ENCODE measurements around the gene LMF2. TPM values are rescaled to one million over a fixed set of nuclear protein-coding genes. Genes with fewer than 3 reads are reported as not detected.

LMF2 gene
- total RNA-seq, 6 experiments from 2014 or later: 110 to 133 (median 118) TPM

GRCh38 chr22:50523806-50524675 is 16.5 kb upstream of the LMF2 start:
- no peak for TF ChIP-seq CTCF (IDR thresholded peaks at IDR 0.05)
- DNase-seq: no peak
- H3K36me3 Mint-ChIP-seq (ENCODE audit: low read depth): peaks cover 14% of the 10 kb centered on the region
- H3K4me1 Mint-ChIP-seq (ENCODE audit: low read depth): peaks cover 19% of the 10 kb centered on the region
- peak overlapping the region; percentile 94 for H3K4me3 Mint-ChIP-seq
- peaks cover 5% of the 10 kb centered on the region for H3K27me3 Mint-ChIP-seq (ENCODE audit: insufficient read depth)
- peak overlapping the region; percentile 74 for H3K27ac Mint-ChIP-seq
- no peaks in the 10 kb centered on the region for H3K9me3 Mint-ChIP-seq

GRCh38 chr22:50523458-50523805 is 15.9 kb upstream of the LMF2 start:
- no peak for TF ChIP-seq CTCF (IDR thresholded peaks at IDR 0.05)
- Mint-ChIP-seq H3K27ac (no peak overlapping the region; the same call in 1 of the 2 replicates), H3K9me3 (no peaks in the 10 kb centered on the region), H3K4me3 (0 out of 2 replicates have a peak overlapping the region, but pooled peaks have one; percentile 26), H3K27me3 (ENCODE audit: insufficient read depth) (peaks cover 2% of the 10 kb centered on the region; the same call in 1 of the 2 replicates), H3K4me1 (ENCODE audit: low read depth) (peaks cover 19% of the 10 kb centered on the region), H3K36me3 (ENCODE audit: low read depth) (peaks cover 14% of the 10 kb centered on the region)
- DNase-seq: no peak

- no peak for DNase-seq
- no peak overlapping the region; the same call in 1 of the 2 replicates for H3K27ac Mint-ChIP-seq
- 0 out of 2 replicates have a peak overlapping the region, but pooled peaks have one; percentile 26 for H3K4me3 Mint-ChIP-seq
- H3K4me1 Mint-ChIP-seq (ENCODE audit: low read depth): peaks cover 19% of the 10 kb centered on the region
- no peaks in the 10 kb centered on the region for H3K9me3 Mint-ChIP-seq
- H3K27me3 Mint-ChIP-seq (ENCODE audit: insufficient read depth): peaks cover 2% of the 10 kb centered on the region; the same call in 1 of the 2 replicates
- H3K36me3 Mint-ChIP-seq (ENCODE audit: low read depth): peaks cover 14% of the 10 kb centered on the region
- TF ChIP-seq CTCF (IDR thresholded peaks at IDR 0.05): no peak
Measured at GRCh38 chr22:50522806-50523438, 15.4 kb upstream of the LMF2 start.

GRCh38 chr22:50522208-50522805 is 14.8 kb upstream of the LMF2 start:
- Mint-ChIP-seq H3K9me3 (no peaks in the 10 kb centered on the region), H3K4me3 (no peak overlapping the region), H3K36me3 (ENCODE audit: low read depth) (peaks cover 14% of the 10 kb centered on the region), H3K27me3 (ENCODE audit: insufficient read depth) (peaks cover 2% of the 10 kb centered on the region; the same call in 1 of the 2 replicates), H3K27ac (no peak overlapping the region), H3K4me1 (ENCODE audit: low read depth) (peaks cover 16% of the 10 kb centered on the region)
- DNase-seq: no peak
- TF ChIP-seq CTCF (IDR thresholded peaks at IDR 0.05): no peak

GRCh38 chr22:50521710-50522109 is 14.2 kb upstream of the LMF2 start:
- H3K36me3 Mint-ChIP-seq (ENCODE audit: low read depth): peaks cover 14% of the 10 kb centered on the region
- no peak for DNase-seq
- H3K9me3 Mint-ChIP-seq: no peaks in the 10 kb centered on the region
- TF ChIP-seq CTCF (IDR thresholded peaks at IDR 0.05): no peak
- H3K4me3 Mint-ChIP-seq: no peak overlapping the region
- H3K27me3 Mint-ChIP-seq (ENCODE audit: insufficient read depth): no peaks in the 10 kb centered on the region
- peaks cover 10% of the 10 kb centered on the region for H3K4me1 Mint-ChIP-seq (ENCODE audit: low read depth)
- no peak overlapping the region for H3K27ac Mint-ChIP-seq

Data from HFFc6 (cell line).